Activated CD8-positive, alpha-beta memory T cell treated with anti-CD3 and anti-CD28 coated beads for 36 hours (primary cell): ENCODE data around the gene MT1E. TPM values are rescaled to one million over a fixed set of nuclear protein-coding genes. Genes with fewer than 3 reads are reported as not detected.

Experiments
- CTCF ChIA-PET: fragments of 350-600 bp; sonication (Branson Sonifier 250); formaldehyde crosslinking; loops from one replicate; lab custom pipeline; 2021; ENCODE audit warnings: antibody characterized with exemption; lab: Charles Lee
- POLR2A ChIA-PET: fragments of 350-600 bp; sonication (Branson Sonifier 250); formaldehyde crosslinking; loops from one replicate; lab custom pipeline; 2021; ENCODE audit warnings: antibody characterized with exemption; lab: Charles Lee
- total RNA-seq, 2 experiments: library from RNA; stranded (reverse); gene quantifications; one replicate each; pipeline ENCODE4 v1.2.3, GENCODE V29; 2021

The MT1E gene
- total RNA-seq, 2 experiments from 2014 or later, result 45.0 to 49.7 TPM

DNA sequence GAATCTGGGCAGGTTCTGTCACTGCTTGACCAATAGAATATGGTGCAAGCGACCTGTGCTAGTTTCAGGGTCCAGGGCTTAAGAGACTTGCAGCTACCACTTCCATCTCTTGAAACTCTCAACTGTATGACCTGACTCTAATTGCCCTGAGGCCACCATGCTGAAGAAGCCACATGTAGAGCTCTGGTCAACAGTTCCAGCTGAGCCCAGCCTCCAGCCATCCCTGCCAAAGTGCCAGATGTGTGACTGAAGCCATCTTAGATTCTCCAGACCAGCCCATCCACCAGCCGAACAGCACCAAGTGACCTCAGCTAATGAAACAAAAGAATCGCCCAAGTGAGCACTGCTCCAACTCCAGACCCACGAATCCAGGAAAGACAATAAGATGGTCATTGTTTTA lies 20.6 kb upstream of the MT1E start:
- ChIA-PET POLR2A (no interaction called here), CTCF (interaction anchor here (0.5 to 2.2 kb wide), 3 partner anchors 9 to 39 kb away, joined by 3 to 7 read pairs (median 6); no protein-coding TSS in a partner anchor)

DNA sequence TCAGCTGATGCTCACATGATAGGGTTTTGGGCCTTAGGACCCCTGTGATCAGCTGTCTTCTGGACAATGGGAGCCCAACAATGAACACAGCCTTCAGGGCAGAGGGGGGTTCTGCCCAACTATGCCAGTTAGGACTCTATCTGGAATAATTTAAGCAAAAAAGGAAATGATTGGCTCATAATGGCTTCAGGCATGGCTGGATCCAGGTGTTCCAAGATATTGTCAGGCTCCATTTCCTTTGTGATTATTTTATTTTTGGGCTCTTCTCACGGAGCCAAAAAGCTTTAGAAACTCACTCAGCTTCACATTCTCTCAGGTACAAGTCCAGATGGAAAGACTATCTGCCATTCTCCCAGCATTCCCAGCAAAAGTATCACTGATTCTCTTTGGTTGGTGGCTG lies 20.1 kb upstream of the MT1E start:
- ChIA-PET CTCF (interaction anchor here (1.3 to 2.2 kb wide), 2 partner anchors 29 to 39 kb away, joined by 6 to 7 read pairs; no protein-coding TSS in a partner anchor), POLR2A (no interaction called here)

DNA sequence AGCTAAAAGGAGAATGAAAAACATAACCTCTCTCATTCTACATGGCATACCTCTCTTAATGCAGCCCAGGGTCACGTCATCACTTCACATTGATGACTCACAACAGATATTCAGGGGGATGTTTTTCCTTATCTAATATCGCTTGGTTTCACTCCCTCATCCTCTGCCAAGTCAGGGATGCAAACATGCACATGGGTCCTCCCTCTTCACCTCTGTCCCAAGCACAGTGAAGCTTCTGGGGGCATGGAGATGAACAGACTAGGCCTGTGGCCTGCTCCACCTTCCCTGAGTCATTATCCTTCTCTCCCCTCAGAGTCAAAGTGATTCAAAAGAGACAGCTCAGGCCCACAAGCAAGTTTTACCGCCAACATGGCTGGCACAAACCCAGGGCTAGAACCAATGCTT lies 19.5 kb upstream of the MT1E start:
- ChIA-PET CTCF (interaction anchor here (1.3 to 2.2 kb wide), 2 partner anchors 29 to 38 kb away, joined by 6 to 7 read pairs; no protein-coding TSS in a partner anchor), POLR2A (no interaction called here)

DNA sequence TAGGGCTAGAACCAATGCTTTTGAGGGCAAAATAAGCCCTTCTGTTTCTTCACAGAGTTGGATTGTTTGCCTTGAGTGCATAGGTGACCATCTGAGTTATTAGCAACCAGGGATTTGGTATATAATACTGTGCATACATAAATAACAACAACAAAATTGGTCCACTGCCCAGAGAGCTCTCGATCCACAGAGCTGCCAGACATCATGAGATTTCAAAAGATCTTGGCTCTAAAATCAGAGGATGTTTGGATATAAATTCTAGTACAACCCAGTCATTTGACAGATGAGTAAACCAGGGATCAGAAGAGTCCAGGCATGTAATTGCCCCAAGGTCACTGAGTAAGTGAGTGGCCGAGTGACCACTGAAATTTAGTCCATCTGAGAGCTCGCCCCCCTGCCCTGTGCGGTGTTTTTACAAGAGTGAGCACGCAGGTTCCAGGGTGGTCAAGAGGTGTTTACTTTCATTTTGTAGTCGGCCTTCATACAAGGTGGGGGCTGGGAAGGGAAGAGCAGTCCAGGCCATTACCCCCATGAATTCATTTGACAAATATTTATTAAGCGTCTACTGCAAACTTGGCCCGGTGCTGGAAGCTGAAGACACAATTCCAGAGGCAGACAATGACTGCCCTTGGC lies 19.0 kb upstream of the MT1E start:
- CTCF ChIA-PET, result interaction anchor here (1.1 to 2.2 kb wide), 3 partner anchors 29 to 37 kb away, joined by 4 to 7 read pairs (median 6); no protein-coding TSS in a partner anchor
- POLR2A ChIA-PET, result interaction anchor here (1.1 kb wide), 1 partner anchor 69 kb away, joined by 3 read pairs; no protein-coding TSS in a partner anchor

DNA sequence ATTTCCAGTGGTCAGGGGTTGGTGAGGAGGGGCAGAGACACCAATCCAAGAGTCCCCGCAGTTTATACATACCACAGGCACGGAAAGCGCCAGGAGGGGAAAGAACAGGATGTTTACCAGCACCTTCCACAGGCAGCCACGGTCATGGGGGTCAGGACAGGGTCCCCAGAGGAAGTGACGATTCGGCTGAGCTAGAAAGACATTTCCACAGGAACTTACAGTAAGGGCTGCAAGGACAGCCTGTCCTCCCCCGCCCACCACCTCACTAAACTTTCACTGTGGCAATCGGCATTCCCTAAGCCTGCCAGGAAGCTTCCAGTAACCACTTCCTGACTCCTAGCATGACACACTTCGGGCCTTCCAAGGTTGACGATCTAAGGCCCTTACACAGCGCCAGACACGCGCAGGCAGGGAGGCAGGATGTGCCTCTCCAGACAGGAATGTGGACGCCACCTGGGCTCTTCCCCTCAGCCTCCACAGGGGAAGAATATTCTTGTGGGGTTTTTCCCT lies 18.4 kb upstream of the MT1E start:
- POLR2A ChIA-PET, result interaction anchor here (0.6 to 1.1 kb wide), 2 partner anchors 69 to 75 kb away, joined by 3 read pairs; partner anchors contain the start of gene MT1X
- CTCF ChIA-PET, result interaction anchor here (1.1 to 2.2 kb wide), 3 partner anchors 30 to 37 kb away, joined by 4 to 7 read pairs (median 4); no protein-coding TSS in a partner anchor

DNA sequence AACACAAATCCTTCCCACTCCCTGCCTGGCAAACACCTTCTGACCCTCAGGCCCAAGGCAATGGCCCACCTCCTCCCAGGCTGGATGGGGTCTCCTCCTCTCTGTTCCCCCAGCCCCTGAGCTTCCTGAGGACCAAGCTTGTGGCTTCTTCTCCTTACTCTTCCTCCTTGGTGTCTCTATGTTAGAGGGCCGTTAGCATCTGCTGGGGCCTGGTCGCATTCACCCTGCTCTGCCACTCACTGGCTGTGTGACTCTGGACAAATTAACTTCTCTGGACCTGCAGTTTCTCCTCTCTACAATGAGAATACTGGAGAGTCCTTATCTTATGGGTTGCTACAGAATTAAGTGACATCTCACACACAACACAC lies 17.9 kb upstream of the MT1E start:
- ChIA-PET CTCF (interaction anchor here (1.1 to 1.7 kb wide), 2 partner anchors 30 to 36 kb away, joined by 4 read pairs; no protein-coding TSS in a partner anchor), POLR2A (interaction anchor here (0.6 to 1.3 kb wide), 3 partner anchors 36 to 75 kb away, joined by 3 to 4 read pairs (median 3); partner anchors contain the start of gene MT1X)

DNA sequence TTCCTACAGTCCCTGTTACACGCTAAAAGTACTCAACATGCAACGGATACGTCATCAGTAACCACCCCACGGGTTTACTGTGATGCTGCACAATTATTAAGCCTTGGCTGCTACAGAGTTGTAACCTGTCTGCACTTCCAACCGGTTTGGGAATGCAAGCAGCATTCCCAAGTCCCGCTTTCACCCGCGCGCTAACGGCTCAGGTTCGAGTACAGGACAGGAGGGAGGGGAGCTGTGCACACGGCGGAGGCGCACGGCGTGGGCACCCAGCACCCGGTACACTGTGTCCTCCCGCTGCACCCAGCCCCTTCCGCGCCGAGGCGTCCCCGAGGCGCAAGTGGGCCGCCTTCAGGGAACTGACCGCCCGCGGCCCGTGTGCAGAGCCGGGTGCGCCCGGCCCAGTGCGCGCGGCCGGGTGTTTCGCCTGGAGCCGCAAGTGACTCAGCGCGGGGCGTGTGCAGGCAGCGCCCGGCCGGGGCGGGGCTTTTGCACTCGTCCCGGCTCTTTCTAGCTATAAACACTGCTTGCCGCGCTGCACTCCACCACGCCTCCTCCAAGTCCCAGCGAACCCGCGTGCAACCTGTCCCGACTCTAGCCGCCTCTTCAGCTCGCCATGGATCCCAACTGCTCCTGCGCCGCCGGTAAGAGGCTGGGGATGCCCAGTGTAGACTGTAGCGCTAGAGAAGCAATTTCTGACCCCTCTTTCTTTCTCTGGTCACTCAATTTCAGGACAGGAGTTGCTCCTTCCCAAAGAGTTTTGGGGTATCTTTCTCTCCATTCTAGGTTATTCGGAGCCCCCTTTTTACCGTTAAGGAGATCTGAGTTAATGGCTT lies 17.3 kb upstream of the MT1E start, which contains the start of gene MT2A:
Gene MT2A, plus strand, starts transcription at position 542 of the 833 bp plus-strand sequence. Its CDS starts 72 bp downstream, at position 614.
- ChIA-PET CTCF (interaction anchor here (1.0 to 1.7 kb wide), 3 partner anchors 32 to 74 kb away, joined by 3 to 4 read pairs (median 4); partner anchors contain the start of gene MT1X), POLR2A (interaction anchor here (1.3 to 2.2 kb wide), 2 partner anchors 17 to 35 kb away, joined by 4 to 8 read pairs; partner anchors contain the start of gene MT1E)

DNA sequence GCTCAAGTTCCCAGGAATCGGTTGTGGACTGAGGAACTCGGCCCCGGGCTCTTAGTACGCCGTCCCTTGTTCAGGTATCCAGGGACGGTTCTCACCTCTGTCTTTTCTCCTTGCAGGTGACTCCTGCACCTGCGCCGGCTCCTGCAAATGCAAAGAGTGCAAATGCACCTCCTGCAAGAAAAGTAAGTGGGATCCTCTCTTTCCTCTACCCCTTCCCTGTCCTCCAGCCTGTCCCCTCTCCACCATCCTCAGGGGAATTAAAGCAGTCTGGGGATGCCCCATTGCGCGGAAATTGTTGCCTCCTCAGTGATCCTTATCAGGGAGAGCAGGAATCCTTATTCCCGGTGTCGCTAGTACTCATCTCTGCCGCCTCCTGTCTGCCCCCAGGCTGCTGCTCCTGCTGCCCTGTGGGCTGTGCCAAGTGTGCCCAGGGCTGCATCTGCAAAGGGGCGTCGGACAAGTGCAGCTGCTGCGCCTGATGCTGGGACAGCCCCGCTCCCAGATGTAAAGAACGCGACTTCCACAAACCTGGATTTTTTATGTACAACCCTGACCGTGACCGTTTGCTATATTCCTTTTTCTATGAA lies 16.6 kb upstream of the MT1E start:
- POLR2A ChIA-PET, result interaction anchor here (1.3 to 2.2 kb wide), 2 partner anchors 17 to 35 kb away, joined by 4 to 8 read pairs; partner anchors contain the start of gene MT1E
- CTCF ChIA-PET, result interaction anchor here (0.6 to 1.7 kb wide), 5 partner anchors 8 to 73 kb away, joined by 3 to 5 read pairs (median 4); partner anchors contain the start of gene MT1X

DNA sequence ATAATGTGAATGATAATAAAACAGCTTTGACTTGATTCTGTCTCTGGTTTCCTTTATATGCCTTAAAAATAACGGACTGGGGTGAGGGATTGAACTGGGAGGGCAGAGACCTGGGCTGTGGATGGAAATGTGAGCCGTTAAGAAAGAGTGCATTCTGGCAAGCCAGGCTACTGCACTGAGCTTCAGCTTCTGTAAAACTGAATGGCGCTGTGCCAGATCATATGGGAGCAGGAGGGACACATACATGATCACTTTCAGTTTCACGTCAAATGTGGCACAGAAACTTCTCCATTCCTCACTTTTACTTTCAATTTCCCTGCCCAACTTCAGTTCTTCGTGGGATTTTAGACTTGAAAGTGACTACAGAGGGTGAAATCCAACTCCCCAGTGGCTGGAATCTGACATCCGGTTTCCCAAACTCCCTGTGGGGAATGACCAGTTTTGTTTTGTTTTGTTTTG lies 16.1 kb upstream of the MT1E start:
- POLR2A ChIA-PET, result interaction anchor here (2.2 kb wide), 1 partner anchor 16 kb away, joined by 8 read pairs; the partner anchor contains the start of gene MT1E
- CTCF ChIA-PET, result interaction anchor here (0.6 to 1.3 kb wide), 2 partner anchors 8 to 13 kb away, joined by 3 to 5 read pairs; no protein-coding TSS in a partner anchor

DNA sequence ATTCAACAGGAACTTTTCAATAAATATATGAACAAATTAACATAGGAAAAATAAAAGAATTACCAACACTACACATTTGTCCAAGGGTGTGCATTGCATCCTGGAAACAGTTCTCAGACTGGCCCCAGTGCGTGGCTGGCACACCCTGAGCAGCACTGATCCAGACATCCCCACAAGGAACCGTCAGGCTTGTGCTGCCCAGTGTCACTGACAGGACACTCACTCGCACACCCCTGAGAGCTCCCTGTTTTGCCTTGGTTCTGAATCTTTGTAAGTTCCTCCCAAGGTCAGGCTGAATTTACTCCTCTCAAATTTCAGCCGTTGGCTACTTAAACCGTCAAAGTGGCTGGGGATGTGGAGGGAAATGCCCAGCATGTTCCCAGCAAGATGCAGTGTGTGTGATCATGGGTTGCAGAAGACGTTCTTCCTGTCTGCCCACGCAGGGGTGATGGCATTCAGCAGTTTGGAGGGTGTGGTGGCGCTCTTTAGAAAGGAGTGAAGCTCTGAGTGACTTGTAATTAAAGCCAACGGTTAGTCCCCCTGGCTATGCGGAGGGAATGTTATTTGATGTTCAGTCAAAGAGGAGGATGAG lies 15.5 kb upstream of the MT1E start:
- ChIA-PET POLR2A (interaction anchor here (2.2 kb wide), 1 partner anchor 15 kb away, joined by 8 read pairs; the partner anchor contains the start of gene MT1E), CTCF (interaction anchor here (1.3 kb wide), 1 partner anchor 9 kb away, joined by 5 read pairs; no protein-coding TSS in a partner anchor)

DNA sequence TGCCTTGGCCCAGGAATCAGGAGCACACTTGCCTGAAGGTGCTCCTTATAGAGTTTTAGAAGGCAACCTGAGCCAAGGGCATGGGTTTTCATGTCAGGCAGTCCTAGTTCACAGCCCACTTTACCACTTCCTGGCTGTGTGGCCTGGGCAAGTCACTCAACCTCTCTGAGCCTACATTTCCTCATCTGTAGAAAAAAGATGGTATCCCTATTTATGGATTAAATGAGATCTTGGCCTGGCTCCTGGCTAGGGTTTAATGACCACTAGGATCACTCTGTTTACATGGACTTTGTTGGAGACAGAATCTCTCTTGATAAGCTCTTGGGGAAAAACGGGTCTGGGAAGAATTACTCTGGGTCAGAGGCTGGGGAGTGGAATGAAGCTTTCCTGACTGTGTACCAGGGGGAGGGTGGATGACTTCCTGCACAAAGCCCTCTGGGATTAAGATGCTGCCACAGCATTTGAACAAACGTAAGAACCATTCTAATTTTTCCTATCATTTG lies 14.9 kb upstream of the MT1E start:
- ChIA-PET CTCF (no interaction called here), POLR2A (interaction anchor here (0.6 kb wide), 1 partner anchor 254 kb away, joined by 5 read pairs; no protein-coding TSS in a partner anchor)

DNA sequence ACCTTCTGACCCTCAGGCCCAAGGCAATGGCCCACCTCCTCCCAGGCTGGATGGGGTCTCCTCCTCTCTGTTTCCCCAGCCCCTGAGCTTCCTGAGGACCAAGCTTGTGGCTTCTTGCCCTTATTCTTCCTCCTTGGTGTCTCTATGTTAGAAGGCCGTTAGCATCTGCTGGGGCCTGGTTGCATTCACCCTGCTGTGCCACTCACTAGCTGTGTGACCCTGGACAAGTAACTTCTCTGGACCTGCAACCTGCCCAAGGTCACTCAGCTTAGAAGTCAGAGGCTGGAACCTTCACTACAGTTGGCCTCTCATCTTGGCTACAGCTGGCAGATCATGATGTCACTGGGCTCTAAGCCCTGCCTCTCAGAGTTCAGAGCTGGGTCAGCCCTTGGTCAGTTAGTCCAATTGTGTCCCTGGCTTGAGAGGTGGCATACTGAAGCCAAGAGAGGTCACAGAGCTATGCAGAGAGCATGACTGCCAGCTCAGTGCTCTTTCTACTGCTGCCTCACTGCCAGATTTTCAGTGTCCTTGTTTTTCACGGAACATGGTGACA lies 14.2 kb upstream of the MT1E start:
- ChIA-PET CTCF (interaction anchor here (1.6 kb wide), 1 partner anchor 91 kb away, joined by 5 read pairs; no protein-coding TSS in a partner anchor), POLR2A (interaction anchor here (0.6 kb wide), 1 partner anchor 255 kb away, joined by 5 read pairs; no protein-coding TSS in a partner anchor)

DNA sequence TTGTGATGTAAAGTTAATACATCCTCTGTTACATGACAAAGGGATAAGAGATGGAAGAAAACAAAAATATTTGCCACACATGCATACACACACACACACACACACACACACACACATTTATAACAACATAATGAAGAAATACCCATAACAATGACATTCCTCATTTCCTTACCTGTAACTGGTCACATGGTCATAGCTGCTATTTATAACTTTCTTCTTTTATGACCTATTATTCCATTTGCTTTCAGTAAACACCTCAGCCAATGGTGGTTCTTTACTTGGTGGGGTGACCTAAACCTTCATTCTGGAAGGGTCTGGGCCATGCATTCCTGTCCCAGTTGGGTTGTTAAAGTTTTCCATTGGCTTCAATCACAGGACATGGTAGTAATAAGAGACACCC lies 11.9 kb upstream of the MT1E start:
- ChIA-PET POLR2A (no interaction called here), CTCF (interaction anchor here (0.7 to 1.6 kb wide), 2 partner anchors 12 to 22 kb away, joined by 3 to 4 read pairs; partner anchors contain the start of gene MT1E)

DNA sequence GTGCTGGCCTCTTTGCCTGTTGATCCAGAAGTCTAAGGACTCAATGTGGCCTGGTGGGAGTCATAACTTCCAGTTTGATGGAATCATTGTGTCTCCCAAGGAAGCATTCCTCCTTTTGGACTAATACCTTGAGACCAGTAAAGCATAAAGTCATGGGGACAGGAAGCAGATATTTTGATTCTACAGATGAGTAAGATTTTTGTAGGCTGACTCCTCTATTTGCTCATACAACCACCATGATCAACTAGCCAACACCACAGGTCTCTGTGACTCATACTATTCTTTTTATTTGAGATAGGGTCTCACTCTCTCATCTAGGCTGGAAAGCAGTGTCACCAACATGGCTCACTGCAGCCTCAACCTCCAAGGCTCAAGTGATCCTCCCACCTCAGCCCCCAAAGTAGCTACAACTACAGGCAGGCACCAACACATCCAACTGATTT lies 11.0 kb upstream of the MT1E start:
- ChIA-PET POLR2A (interaction anchor here (0.5 kb wide), 1 partner anchor 113 kb away, joined by 6 read pairs; no protein-coding TSS in a partner anchor), CTCF (no interaction called here)

DNA sequence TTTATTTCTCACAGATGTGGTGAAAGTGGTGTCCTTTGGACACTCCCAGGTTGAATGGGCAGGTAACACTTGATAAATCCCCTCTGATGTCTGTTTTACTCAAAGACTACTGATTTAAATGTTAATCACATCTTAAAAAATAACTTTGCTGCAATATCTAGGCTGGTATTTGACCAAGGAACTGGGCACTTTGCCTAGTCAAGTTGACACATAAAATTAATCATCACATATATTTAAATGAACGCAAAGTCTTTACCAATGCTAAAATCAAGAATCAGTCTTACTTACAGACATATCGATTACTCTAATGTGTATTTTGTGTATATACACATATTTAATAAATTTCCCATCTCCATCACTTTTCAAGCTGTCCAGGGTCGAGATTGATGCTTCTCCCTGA lies 10.2 kb upstream of the MT1E start:
- CTCF ChIA-PET, result no interaction called here

DNA sequence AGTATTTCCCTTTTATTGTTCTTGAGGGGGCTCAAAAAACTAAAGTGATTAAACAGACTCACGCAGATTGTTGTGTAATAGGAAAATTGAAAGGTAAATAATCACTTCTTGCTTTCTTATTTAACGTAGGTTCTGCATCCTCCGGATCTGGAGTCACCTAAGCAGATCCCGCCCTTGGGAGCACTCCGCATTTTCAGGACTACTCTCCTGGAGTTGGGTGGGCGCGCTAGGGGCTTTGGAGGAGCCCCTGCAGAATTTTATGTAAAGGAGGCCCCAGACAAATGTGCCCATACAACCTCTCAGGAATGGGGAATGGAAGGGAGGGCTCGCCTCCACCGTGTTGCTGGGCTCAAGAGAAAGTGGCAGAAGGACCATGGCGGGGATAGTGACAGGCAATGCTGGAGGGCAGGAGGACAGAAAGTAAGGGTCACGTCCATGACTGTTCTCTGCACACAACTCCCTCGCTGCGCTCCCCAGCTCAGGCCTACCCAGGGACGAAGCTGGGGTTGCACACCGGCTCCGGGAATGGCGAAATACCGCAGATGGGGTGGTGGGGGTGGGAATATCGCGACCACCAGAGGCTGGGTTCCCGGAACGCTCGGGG lies 8.9 kb upstream of the MT1E start:
- ChIA-PET POLR2A (no interaction called here), CTCF (interaction anchor here (0.6 to 0.7 kb wide), 3 partner anchors 80 to 1132 kb away, joined by 3 to 5 read pairs (median 3); no protein-coding TSS in a partner anchor)

More for the DNA sequence above, 10.2 kb upstream of the MT1E start:
- POLR2A ChIA-PET, result interaction anchor here (0.5 kb wide), 1 partner anchor 112 kb away, joined by 6 read pairs; no protein-coding TSS in a partner anchor
